Testis (tissue), 2 donors: ENCODE measurements around the gene C8G.

Source experiments
- CTCF ChIP-seq, 3 experiments: fragments of 450-650 bp in 2 of 3; fragments of 200-600 bp in 1 of 3; sonication (generic) in 1 of 3; IDR thresholded peaks; one replicate each; pipeline ENCODE4 v1.5.1; 2016 to 2019; ENCODE audit warnings: antibody characterized with exemption in 3 of 3, mild to moderate bottlenecking in 2 of 3, moderate library complexity in 1 of 3
- POLR2A ChIP-seq: fragments of 450-650 bp; IDR thresholded peaks from one replicate; pipeline ENCODE4 v1.6.1; 2017; ENCODE audit warnings: antibody characterized with exemption, mild to moderate bottlenecking, moderate library complexity

- no peak for TF ChIP-seq CTCF (IDR thresholded peaks at IDR 0.05)
- no peak for TF ChIP-seq POLR2A
Measured at GRCh38 chr9:136922540-136922939, 22.5 kb upstream of the C8G start.
